SK-N-SH treated with all-trans-retinoic acid at 6 μM for 48 hours (cell line): ENCODE results near the gene RGL3.

Experiments
- GLIS3 ChIP-seq: fragments of 250-450 bp; sonication (Bioruptor Pico); IDR thresholded peaks from 2 replicates; pipeline ENCODE4 v1.5.0; 2020; ENCODE audit warnings: mild to moderate bottlenecking, moderate library complexity
- ISL1 ChIP-seq: fragments of 250-450 bp; sonication (Bioruptor Pico); IDR thresholded peaks from 2 replicates; pipeline ENCODE4 v2.1.2; 2022; ENCODE audit warnings: mild to moderate bottlenecking, moderate library complexity
- PPARA ChIP-seq: fragments of 250-450 bp; sonication (Bioruptor Pico); IDR thresholded peaks from 2 replicates; pipeline ENCODE4 v1.5.0; 2020; ENCODE audit warnings: mild to moderate bottlenecking, borderline replicate concordance
- RARB ChIP-seq: fragments of 250-450 bp; sonication (Bioruptor Pico); IDR thresholded peaks from 2 replicates; pipeline ENCODE4 v1.8.0; 2021; ENCODE audit warnings: mild to moderate bottlenecking, moderate library complexity
- TCF4 ChIP-seq: fragments of 250-450 bp; sonication (Bioruptor Pico); IDR thresholded peaks from 2 replicates; pipeline ENCODE4 v1.8.0; 2021; ENCODE audit warnings: mild to moderate bottlenecking, moderate library complexity, borderline replicate concordance
- TOX ChIP-seq: fragments of 250-450 bp; sonication (Bioruptor Pico); IDR thresholded peaks from 2 replicates; pipeline ENCODE4 v1.8.0; 2021; ENCODE audit warnings: mild to moderate bottlenecking, moderate library complexity, borderline replicate concordance
- ZC3H10 ChIP-seq: fragments of 250-450 bp; sonication (Bioruptor Pico); IDR thresholded peaks from 2 replicates; pipeline ENCODE4 v1.5.1; 2021; ENCODE audit warnings: mild to moderate bottlenecking, moderate library complexity
- ZFP3 ChIP-seq: fragments of 250-450 bp; sonication (Bioruptor Pico); IDR thresholded peaks from 2 replicates; pipeline ENCODE4 v1.5.0; 2020; ENCODE audit warnings: mild to moderate bottlenecking, moderate library complexity
- ZFP30 ChIP-seq: fragments of 450-650 bp; formaldehyde crosslinking; IDR thresholded peaks from 2 replicates; pipeline ENCODE4 v1.5.0; 2022; ENCODE audit warnings: mild to moderate bottlenecking, moderate library complexity
- ZNF565 ChIP-seq: fragments of 450-650 bp; formaldehyde crosslinking; conservative IDR thresholded peaks from 2 replicates; pipeline ENCODE4 v1.5.0; 2020; ENCODE audit warnings: low read depth, mild to moderate bottlenecking, moderate library complexity
- ZNF70 ChIP-seq: fragments of 450-650 bp; formaldehyde crosslinking; IDR thresholded peaks from 2 replicates; pipeline ENCODE4 v1.5.0; 2020; ENCODE audit warnings: mild to moderate bottlenecking, moderate library complexity
- TF ChIP-seq, protein P1 (sequence below): fragments of 250-450 bp; sonication (Bioruptor Pico); IDR thresholded peaks from 2 replicates; pipeline ENCODE4 v1.5.1; 2020; ENCODE audit warnings: low read depth, mild to moderate bottlenecking, moderate library complexity
- TF ChIP-seq, protein P2 (sequence below): fragments of 250-450 bp; sonication (Bioruptor Pico); IDR thresholded peaks from 2 replicates; pipeline ENCODE4 v1.8.0; 2020; ENCODE audit warnings: mild to moderate bottlenecking, moderate library complexity, borderline replicate concordance

DNA sequence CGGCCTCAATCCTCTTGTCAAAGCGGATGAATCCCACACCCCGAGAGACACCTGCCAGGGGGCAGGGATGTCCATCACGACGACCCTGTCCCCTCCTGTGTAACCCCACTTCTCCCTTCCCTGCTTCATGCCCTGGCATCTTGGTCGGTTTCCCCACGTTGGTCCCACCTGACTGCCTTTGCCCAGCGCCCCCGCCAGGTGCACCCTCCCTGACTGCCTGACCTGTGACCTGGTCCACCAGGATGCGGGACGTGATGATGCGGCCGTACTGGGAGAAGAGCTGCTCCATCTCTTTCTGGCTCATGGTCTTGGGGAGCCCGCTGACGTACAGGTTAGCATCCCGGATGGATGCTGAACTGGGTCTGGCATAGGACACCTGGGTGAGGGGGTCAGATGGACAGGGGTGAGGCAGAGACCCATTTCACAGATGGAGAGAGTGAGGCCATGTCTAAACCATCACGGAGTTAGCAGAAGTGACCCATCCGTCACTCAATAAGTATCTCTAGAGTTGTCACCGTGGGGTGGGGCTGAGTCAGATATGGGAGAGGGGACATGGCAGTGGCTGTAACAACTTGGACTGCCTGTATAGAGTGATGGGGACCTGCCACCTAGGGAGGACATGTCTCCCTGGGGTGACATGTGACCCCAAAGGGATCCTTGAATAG lies 39.3 kb upstream of the RGL3 start:
- TF ChIP-seq TCF4 (CRISPR knock-in tag), result no peak
- no peak for TF ChIP-seq RARB (CRISPR knock-in tag)
- TF ChIP-seq TOX (CRISPR knock-in tag), result no peak
- TF ChIP-seq ISL1, result no peak
- TF ChIP-seq ZFP3, result no peak
- no peak for TF ChIP-seq GLIS3 (CRISPR knock-in tag)
- no peak for TF ChIP-seq ZNF565 (CRISPR knock-in tag)
- no peak for TF ChIP-seq ZFP30 (CRISPR knock-in tag)
- no peak for TF ChIP-seq PPARA (CRISPR knock-in tag)
- no peak for TF ChIP-seq ZNF70 (CRISPR knock-in tag)
- TF ChIP-seq ZC3H10 (CRISPR knock-in tag), result no peak
- TF ChIP-seq, protein P1, sequence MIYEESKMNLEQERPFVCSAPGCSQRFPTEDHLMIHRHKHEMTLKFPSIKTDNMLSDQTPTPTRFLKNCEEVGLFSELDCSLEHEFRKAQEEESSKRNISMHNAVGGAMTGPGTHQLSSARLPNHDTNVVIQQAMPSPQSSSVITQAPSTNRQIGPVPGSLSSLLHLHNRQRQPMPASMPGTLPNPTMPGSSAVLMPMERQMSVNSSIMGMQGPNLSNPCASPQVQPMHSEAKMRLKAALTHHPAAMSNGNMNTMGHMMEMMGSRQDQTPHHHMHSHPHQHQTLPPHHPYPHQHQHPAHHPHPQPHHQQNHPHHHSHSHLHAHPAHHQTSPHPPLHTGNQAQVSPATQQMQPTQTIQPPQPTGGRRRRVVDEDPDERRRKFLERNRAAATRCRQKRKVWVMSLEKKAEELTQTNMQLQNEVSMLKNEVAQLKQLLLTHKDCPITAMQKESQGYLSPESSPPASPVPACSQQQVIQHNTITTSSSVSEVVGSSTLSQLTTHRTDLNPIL (CRISPR knock-in tag), result no peak
- TF ChIP-seq, protein P2, sequence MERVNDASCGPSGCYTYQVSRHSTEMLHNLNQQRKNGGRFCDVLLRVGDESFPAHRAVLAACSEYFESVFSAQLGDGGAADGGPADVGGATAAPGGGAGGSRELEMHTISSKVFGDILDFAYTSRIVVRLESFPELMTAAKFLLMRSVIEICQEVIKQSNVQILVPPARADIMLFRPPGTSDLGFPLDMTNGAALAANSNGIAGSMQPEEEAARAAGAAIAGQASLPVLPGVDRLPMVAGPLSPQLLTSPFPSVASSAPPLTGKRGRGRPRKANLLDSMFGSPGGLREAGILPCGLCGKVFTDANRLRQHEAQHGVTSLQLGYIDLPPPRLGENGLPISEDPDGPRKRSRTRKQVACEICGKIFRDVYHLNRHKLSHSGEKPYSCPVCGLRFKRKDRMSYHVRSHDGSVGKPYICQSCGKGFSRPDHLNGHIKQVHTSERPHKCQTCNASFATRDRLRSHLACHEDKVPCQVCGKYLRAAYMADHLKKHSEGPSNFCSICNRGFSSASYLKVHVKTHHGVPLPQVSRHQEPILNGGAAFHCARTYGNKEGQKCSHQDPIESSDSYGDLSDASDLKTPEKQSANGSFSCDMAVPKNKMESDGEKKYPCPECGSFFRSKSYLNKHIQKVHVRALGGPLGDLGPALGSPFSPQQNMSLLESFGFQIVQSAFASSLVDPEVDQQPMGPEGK, result no peak
